ENCODE data around the gene CCDC73. TPM values are rescaled to one million over a fixed set of nuclear protein-coding genes. Genes with fewer than 3 reads are reported as not detected.

Gene CCDC73
- total RNA-seq (2021) (not detected in 3 replicates), Bru-seq, nascent RNA (percentile 15 among the genes with signal in this experiment)
- long read RNA-seq, experiment 1, partial matches to known transcripts: 0 of 4 reads
- long read RNA-seq, experiment 1, other reads (novel, unspliced or antisense): 4 of 4 reads
- long read RNA-seq, experiment 2: 0 reads
- long read RNA-seq, experiment 3: 0 reads

- no peak for DNase-seq (ENCODE audit: low spot score)
- Mint-ChIP-seq H3K9me3 (no peaks in the 10 kb centered on the region), H3K27me3 (ENCODE audit: low read depth) (peaks cover 3% of the 10 kb centered on the region; the same call in 1 of the 2 replicates), H3K27ac (peak within 1 kb of the TSS; percentile 16; the same call in 1 of the 2 replicates), H3K36me3 (no peaks in the 10 kb centered on the region), H3K4me1 (peaks cover 4% of the 10 kb centered on the region), H3K4me3 (no peak within 1 kb of the TSS)
- no peak for ATAC-seq
- ChIA-PET POLR2A (no interaction called here), CTCF (interaction anchor here (0.9 to 1.5 kb wide), 3 partner anchors 14 to 271 kb away, joined by 3 to 9 read pairs (median 3); no protein-coding TSS in a partner anchor)
- TF ChIP-seq ZMAT4 (CRISPR knock-in tag; IDR thresholded peaks at IDR 0.05): no peak
- TF ChIP-seq PRDM15 (CRISPR knock-in tag; IDR thresholded peaks at IDR 0.05): no peak
- TF ChIP-seq ZNF219 (CRISPR knock-in tag; IDR thresholded peaks at IDR 0.05; ENCODE audit: borderline replicate concordance): no peak
- TF ChIP-seq ZNF423 (CRISPR knock-in tag; IDR thresholded peaks at IDR 0.05): no peak
- TF ChIP-seq CREB1 (CRISPR knock-in tag; IDR thresholded peaks at IDR 0.05): no peak
- no peak for TF ChIP-seq NFYB (CRISPR knock-in tag; conservative IDR thresholded peaks at IDR 0.05; ENCODE audit: low read depth)
- no peak for TF ChIP-seq NFE2L1 (CRISPR knock-in tag; IDR thresholded peaks at IDR 0.05)
Observed at GRCh38 chr11:32794439-32794838, at the start of gene CCDC73. Gene CCDC73, minus strand, starts transcription at chr11:32794662. Its CDS starts 34,419 bp downstream, at chr11:32760243.

GRCh38 chr11:32843544-32843943 is 49.1 kb upstream of the CCDC73 start:
- 0 out of 2 replicates have a peak, but pooled peaks cover 2% of the 10 kb centered on the region for H3K4me1 Mint-ChIP-seq
- no peak for DNase-seq (ENCODE audit: low spot score)
- POLR2A ChIA-PET: interaction anchor here (1.0 kb wide), 1 partner anchor 9 kb away, joined by 3 read pairs; no protein-coding TSS in a partner anchor
- TF ChIP-seq HMGA2 (CRISPR knock-in tag; IDR thresholded peaks at IDR 0.05) (no peak), SMAD4 (CRISPR knock-in tag; IDR thresholded peaks at IDR 0.05) (no peak), FOXJ3 (CRISPR knock-in tag; IDR thresholded peaks at IDR 0.05; ENCODE audit: borderline replicate concordance) (no peak), ATF1 (CRISPR knock-in tag; IDR thresholded peaks at IDR 0.05) (no peak), MXD4 (CRISPR knock-in tag; IDR thresholded peaks at IDR 0.05; ENCODE audit: borderline replicate concordance) (no peak), ZNF423 (CRISPR knock-in tag; IDR thresholded peaks at IDR 0.05) (no peak)
- H3K4me3 Mint-ChIP-seq: no peak overlapping the region
- no peak for ATAC-seq
- CTCF ChIA-PET: no interaction called here
- H3K36me3 Mint-ChIP-seq: peaks cover 4% of the 10 kb centered on the region; the same call in 1 of the 2 replicates
- H3K27ac Mint-ChIP-seq: no peak overlapping the region; the same call in 1 of the 2 replicates
- H3K27me3 Mint-ChIP-seq (ENCODE audit: low read depth): no peaks in the 10 kb centered on the region
- peaks cover 8% of the 10 kb centered on the region for H3K9me3 Mint-ChIP-seq

- DNase-seq (ENCODE audit: low spot score) (no peak), ATAC-seq (no peak)
- no peaks in the 10 kb centered on the region for H3K9me3 Mint-ChIP-seq
- no peaks in the 10 kb centered on the region for H3K36me3 Mint-ChIP-seq
- H3K4me1 Mint-ChIP-seq: 0 out of 2 replicates have a peak, but pooled peaks cover 2% of the 10 kb centered on the region
- no peaks in the 10 kb centered on the region for H3K27me3 Mint-ChIP-seq (ENCODE audit: low read depth)
- H3K27ac Mint-ChIP-seq: no peak overlapping the region
- POLR2A ChIA-PET: no interaction called here
- no peak overlapping the region for H3K4me3 Mint-ChIP-seq
- no peak for TF ChIP-seq FOXJ3 (CRISPR knock-in tag; IDR thresholded peaks at IDR 0.05; ENCODE audit: borderline replicate concordance)
- TF ChIP-seq ATF6 (CRISPR knock-in tag; IDR thresholded peaks at IDR 0.05): no peak
- no peak for TF ChIP-seq CTCF (IDR thresholded peaks at IDR 0.05)
- no peak for TF ChIP-seq ZBTB43 (CRISPR knock-in tag; IDR thresholded peaks at IDR 0.05)
- TF ChIP-seq AR (CRISPR knock-in tag; IDR thresholded peaks at IDR 0.05): no peak
- TF ChIP-seq RELA (CRISPR knock-in tag; IDR thresholded peaks at IDR 0.05; ENCODE audit: borderline replicate concordance): no peak
- no peak for TF ChIP-seq HMGA2 (CRISPR knock-in tag; IDR thresholded peaks at IDR 0.05)
- TF ChIP-seq GABPB1 (CRISPR knock-in tag; IDR thresholded peaks at IDR 0.05): no peak
- CTCF ChIA-PET: interaction anchor here (0.6 to 1.2 kb wide), 4 partner anchors 10 to 225 kb away, joined by 3 to 5 read pairs (median 4); partner anchors contain the start of genes DEPDC7 and PRRG4
Observed at GRCh38 chr11:32840587-32840986, 46.1 kb upstream of the CCDC73 start.
